Caco-2 (cell line): ENCODE data around the gene RPL18A. TPM values are rescaled to one million over a fixed set of nuclear protein-coding genes. Genes with fewer than 3 reads are reported as not detected.

Experiments used
- BruUV-seq: library from RNA; stranded (reverse); fragments of 400-500 nt; replicated peaks from 2 replicates; lab custom pipeline; 2021; lab: Mats Ljungman, UMichigan
- CTCF ChIA-PET: fragments of 300-600 bp; sonication (Branson Sonifier 250); formaldehyde crosslinking; loops from one replicate; lab custom pipeline; 2022; ENCODE audit warnings: antibody characterized with exemption; lab: Charles Lee
- POLR2A ChIA-PET: fragments of 300-600 bp; sonication (Branson Sonifier 250); formaldehyde crosslinking; loops from one replicate; lab custom pipeline; 2022; ENCODE audit warnings: antibody characterized with exemption; lab: Charles Lee
- DNase-seq, 2 experiments: peaks; one replicate each; pipeline versions ENCODE4 v3.0.0 to v3.0.0-alpha.2; 2020 to 2022
- H3K27me3 ChIP-seq: replicated peaks from 2 replicates; pipeline ENCODE4 v1.6.0; 2011; ENCODE audit warnings: low read length; ENCODE audit not compliant: control insufficient read depth, insufficient read depth
- H3K36me3 ChIP-seq: 2 replicates; pipeline ENCODE4 v1.5.1; 2011; ENCODE audit warnings: low read length; ENCODE audit not compliant: control insufficient read depth, insufficient read depth
- H3K4me1 ChIP-seq: fragments of 250-450 bp; sonication (Bioruptor Pico); 2 replicates; pipeline ENCODE4 v1.5.1; 2020; ENCODE audit warnings: mild to moderate bottlenecking
- H3K4me3 ChIP-seq: 2 replicates; pipeline ENCODE4 v1.5.1; 2011; ENCODE audit warnings: low read depth, mild to moderate bottlenecking, control low read depth, low read length
- H3K9me3 ChIP-seq: fragments of 250-450 bp; sonication (Bioruptor Pico); 2 replicates; pipeline ENCODE4 v1.5.1; 2020; ENCODE audit warnings: mild to moderate bottlenecking, moderate library complexity
- H3K27ac Mint-ChIP-seq: one replicate; pipeline ENCODE4 v1.8.0; 2022; ENCODE audit warnings: mixed read lengths; ENCODE audit not compliant: unreplicated experiment
- H3K27me3 Mint-ChIP-seq: one replicate; pipeline ENCODE4 v1.8.0; 2022; ENCODE audit warnings: mixed read lengths; ENCODE audit not compliant: insufficient read depth, unreplicated experiment
- H3K36me3 Mint-ChIP-seq: one replicate; pipeline ENCODE4 v1.8.0; 2022; ENCODE audit warnings: mild to moderate bottlenecking, mixed read lengths; ENCODE audit not compliant: insufficient read depth, unreplicated experiment
- H3K4me1 Mint-ChIP-seq: one replicate; pipeline ENCODE4 v1.8.0; 2022; ENCODE audit warnings: low read depth, mixed read lengths; ENCODE audit not compliant: unreplicated experiment
- H3K4me3 Mint-ChIP-seq: one replicate; pipeline ENCODE4 v1.8.0; 2022; ENCODE audit warnings: mild to moderate bottlenecking, moderate library complexity, mixed read lengths; ENCODE audit not compliant: unreplicated experiment
- H3K9me3 Mint-ChIP-seq: one replicate; pipeline ENCODE4 v1.8.0; 2022; ENCODE audit warnings: mixed read lengths; ENCODE audit not compliant: unreplicated experiment
- intact Hi-C: fragments of 100-400 bp; cut with micrococcal nuclease; formaldehyde crosslinking; loops from one replicate; pipeline ENCODE4 v1.10.0; 2022; ENCODE audit not compliant: unreplicated experiment
- total RNA-seq: library from RNA; stranded (reverse); gene quantifications from 2 replicates; pipeline ENCODE4 v1.2.3, GENCODE V29; 2022
- TF ChIP-seq, protein P1 (sequence below), 2 experiments: fragments of 200-600 bp in 1 of 2; IDR thresholded peaks; 1 replicate in 1 of 2; 2 replicates in 1 of 2; pipeline versions ENCODE4 v1.5.1 to v1.8.0; 2011 to 2022; ENCODE audit warnings: antibody characterized with exemption in 1 of 2, control low read depth in 1 of 2, inconsistent platforms in 1 of 2, low read depth in 1 of 2, low read length in 1 of 2, mild to moderate bottlenecking in 1 of 2, moderate library complexity in 1 of 2; ENCODE audit not compliant: insufficient read depth in 1 of 2, severe bottlenecking in 1 of 2, unreplicated experiment in 1 of 2

The RPL18A gene
- total RNA-seq, 1 experiment from 2014 or later: 1,599 TPM

DNA sequence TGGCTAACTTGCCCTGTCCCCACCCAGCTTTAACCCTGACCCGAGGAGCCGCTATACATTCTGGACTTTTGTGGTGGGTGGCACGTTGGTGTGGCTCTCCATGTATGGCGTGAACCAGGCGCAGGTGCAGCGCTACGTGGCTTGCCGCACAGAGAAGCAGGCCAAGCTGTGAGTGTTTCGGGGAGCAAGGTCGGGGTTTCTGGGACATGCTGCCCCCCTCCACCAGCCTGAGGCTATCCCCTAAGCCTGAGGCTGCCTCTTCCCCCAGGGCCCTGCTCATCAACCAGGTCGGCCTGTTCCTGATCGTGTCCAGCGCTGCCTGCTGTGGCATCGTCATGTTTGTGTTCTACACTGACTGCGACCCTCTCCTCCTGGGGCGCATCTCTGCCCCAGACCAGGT, 18.0 kb downstream of the RPL18A start:
- no peaks in the 10 kb centered on the region for H3K4me1 Mint-ChIP-seq
- H3K4me3 Mint-ChIP-seq: no peak overlapping the region
- H3K9me3 Mint-ChIP-seq: no peaks in the 10 kb centered on the region
- H3K27me3 Mint-ChIP-seq: peaks cover 3% of the 10 kb centered on the region
- no peaks in the 10 kb centered on the region for H3K36me3 Mint-ChIP-seq
- no peak overlapping the region for H3K27ac Mint-ChIP-seq
- Histone ChIP-seq H3K9me3 (no peaks in the 10 kb centered on the region), H3K4me1 (no peaks in the 10 kb centered on the region), H3K27me3 (no peaks in the 10 kb centered on the region), H3K4me3 (no peak overlapping the region), H3K36me3 (no peaks in the 10 kb centered on the region)
- no TSS peak for BruUV-seq
- TF ChIP-seq, protein P1, sequence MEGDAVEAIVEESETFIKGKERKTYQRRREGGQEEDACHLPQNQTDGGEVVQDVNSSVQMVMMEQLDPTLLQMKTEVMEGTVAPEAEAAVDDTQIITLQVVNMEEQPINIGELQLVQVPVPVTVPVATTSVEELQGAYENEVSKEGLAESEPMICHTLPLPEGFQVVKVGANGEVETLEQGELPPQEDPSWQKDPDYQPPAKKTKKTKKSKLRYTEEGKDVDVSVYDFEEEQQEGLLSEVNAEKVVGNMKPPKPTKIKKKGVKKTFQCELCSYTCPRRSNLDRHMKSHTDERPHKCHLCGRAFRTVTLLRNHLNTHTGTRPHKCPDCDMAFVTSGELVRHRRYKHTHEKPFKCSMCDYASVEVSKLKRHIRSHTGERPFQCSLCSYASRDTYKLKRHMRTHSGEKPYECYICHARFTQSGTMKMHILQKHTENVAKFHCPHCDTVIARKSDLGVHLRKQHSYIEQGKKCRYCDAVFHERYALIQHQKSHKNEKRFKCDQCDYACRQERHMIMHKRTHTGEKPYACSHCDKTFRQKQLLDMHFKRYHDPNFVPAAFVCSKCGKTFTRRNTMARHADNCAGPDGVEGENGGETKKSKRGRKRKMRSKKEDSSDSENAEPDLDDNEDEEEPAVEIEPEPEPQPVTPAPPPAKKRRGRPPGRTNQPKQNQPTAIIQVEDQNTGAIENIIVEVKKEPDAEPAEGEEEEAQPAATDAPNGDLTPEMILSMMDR (IDR thresholded peaks at IDR 0.05; ENCODE audit: insufficient read depth in 1 of 2, low read depth in 1 of 2, low read length in 1 of 2, severe bottlenecking in 1 of 2, unreplicated experiment in 1 of 2): no peak
- no peak for DNase-seq
- CTCF ChIA-PET: no interaction called here
- POLR2A ChIA-PET: no interaction called here
- intact Hi-C loops: no loop called here

- Mint-ChIP-seq H3K4me1 (no peaks in the 10 kb centered on the region), H3K9me3 (no peaks in the 10 kb centered on the region), H3K4me3 (no peak overlapping the region), H3K36me3 (no peaks in the 10 kb centered on the region), H3K27ac (no peak overlapping the region), H3K27me3 (peaks cover 3% of the 10 kb centered on the region)
- no peak for DNase-seq
- intact Hi-C loops: no loop called here
- H3K9me3 ChIP-seq: no peaks in the 10 kb centered on the region
- TF ChIP-seq, protein P1 (IDR thresholded peaks at IDR 0.05; ENCODE audit: insufficient read depth in 1 of 2, low read depth in 1 of 2, low read length in 1 of 2, severe bottlenecking in 1 of 2, unreplicated experiment in 1 of 2): no peak
- H3K4me3 ChIP-seq: no peak overlapping the region
- H3K36me3 ChIP-seq: no peaks in the 10 kb centered on the region
- POLR2A ChIA-PET: no interaction called here
- H3K4me1 ChIP-seq: no peaks in the 10 kb centered on the region
- BruUV-seq: no TSS peak
- CTCF ChIA-PET: interaction anchor here (0.7 kb wide), 1 partner anchor 11 kb away, joined by 6 read pairs; no protein-coding TSS in a partner anchor
- H3K27me3 ChIP-seq: no peaks in the 10 kb centered on the region
Observed at GRCh38 chr19:17879466-17879865, 19.8 kb downstream of the RPL18A start.

GRCh38 chr19:17881701-17882100, 22.0 kb downstream of the RPL18A start:
- CTCF ChIA-PET: no interaction called here
- H3K4me3 Mint-ChIP-seq: no peak overlapping the region
- H3K36me3 ChIP-seq: no peaks in the 10 kb centered on the region

More at GRCh38 chr19:17881701-17882100, 22.0 kb downstream of the RPL18A start:
- H3K4me3 ChIP-seq: no peak overlapping the region
- Mint-ChIP-seq H3K27me3 (peaks cover 3% of the 10 kb centered on the region), H3K4me1 (no peaks in the 10 kb centered on the region), H3K36me3 (no peaks in the 10 kb centered on the region), H3K9me3 (no peaks in the 10 kb centered on the region), H3K27ac (no peak overlapping the region)
- H3K9me3 ChIP-seq: no peaks in the 10 kb centered on the region
- no peaks in the 10 kb centered on the region for H3K4me1 ChIP-seq
- DNase-seq: no peak
- POLR2A ChIA-PET: no interaction called here
- no TSS peak for BruUV-seq
- TF ChIP-seq, protein P1 (IDR thresholded peaks at IDR 0.05; ENCODE audit: insufficient read depth in 1 of 2, low read depth in 1 of 2, low read length in 1 of 2, severe bottlenecking in 1 of 2, unreplicated experiment in 1 of 2): no peak
- H3K27me3 ChIP-seq: no peaks in the 10 kb centered on the region
- intact Hi-C loops: no loop called here
